Embryonic facial prominence (tissue), 1 donor: Measurements from ENCODE around the gene ATP1B3.
"Not testable (repeated sequence)": the region's sequence is repeated elsewhere in the genome, so short reads cannot be mapped to it uniquely, and the experiment has no call there.

Experiments used
- DNase-seq: peaks from one replicate; pipeline ENCODE4 v3.0.0-alpha.2; 2016; ENCODE audit errors: extremely low spot score

ATP1B3 gene

DNA sequence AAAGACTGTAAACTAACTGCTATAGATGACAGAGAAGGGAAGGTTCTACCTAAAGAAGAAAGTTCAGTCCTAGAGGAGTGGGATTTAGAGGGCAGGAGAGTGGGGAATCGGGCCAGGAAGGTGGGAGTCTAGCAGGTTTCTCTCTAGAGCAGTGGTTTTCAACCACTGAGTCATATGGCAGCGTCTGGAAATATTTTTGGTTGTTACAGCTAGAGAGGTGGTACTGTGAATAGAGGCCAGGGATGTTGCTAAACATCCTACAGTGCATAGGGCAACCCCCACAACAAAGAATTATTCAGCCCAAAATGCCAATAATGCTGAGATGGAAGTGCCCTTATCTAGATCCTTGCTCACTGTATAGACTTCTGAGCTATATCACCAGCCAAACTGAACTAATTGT lies 28.7 kb downstream of the ATP1B3 start:
- no peak for DNase-seq

GRCh38 chr3:141909408-141909807 lies 33.0 kb downstream of the ATP1B3 start:
- no peak for DNase-seq

- not testable (repeated sequence) for DNase-seq
Measured at GRCh38 chr3:141909986-141910385, 33.5 kb downstream of the ATP1B3 start.

GRCh38 chr3:141913150-141913811 lies 36.8 kb downstream of the ATP1B3 start:
- no peak for DNase-seq

DNA sequence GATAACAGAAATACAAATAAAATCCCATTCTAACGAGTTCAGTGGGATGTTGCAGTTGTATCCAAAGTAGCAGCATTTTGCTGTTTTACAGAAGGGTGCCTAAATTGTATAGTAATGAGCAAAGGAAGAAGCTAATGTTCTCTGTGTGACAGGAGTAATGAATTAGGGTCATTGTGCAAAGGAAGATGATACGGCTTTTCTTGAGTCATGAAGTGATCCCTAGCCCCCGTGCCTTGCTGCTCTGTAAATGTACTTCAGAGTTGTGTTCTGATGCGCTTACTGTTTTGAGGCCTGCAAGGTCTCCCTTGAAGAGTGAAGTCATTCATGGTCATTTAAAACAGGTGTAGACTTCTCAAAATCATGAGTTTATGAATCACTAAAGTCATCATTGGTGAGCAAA lies 37.9 kb downstream of the ATP1B3 start:
- DNase-seq: no peak

- no peak for DNase-seq
Measured at GRCh38 chr3:141915016-141915415, 38.6 kb downstream of the ATP1B3 start.

DNA sequence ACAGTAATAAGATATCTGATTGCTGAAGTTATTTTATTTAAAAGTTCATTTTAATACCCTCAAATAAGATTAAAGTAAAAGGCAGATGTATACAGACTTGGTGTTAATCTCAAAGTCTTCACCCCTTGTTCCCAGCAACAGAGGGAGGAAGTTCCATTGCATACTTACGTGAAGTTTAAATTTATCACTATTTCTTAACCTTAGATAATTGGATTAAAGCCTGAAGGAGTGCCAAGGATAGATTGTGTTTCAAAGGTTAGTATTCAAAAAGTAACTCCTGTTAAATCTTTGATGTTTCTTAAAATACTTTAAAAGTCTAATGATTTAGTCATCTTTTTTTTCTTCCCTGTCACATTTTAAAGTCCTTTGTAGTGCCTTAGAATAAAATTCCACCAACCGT lies 39.3 kb downstream of the ATP1B3 start:
- no peak for DNase-seq

DNA sequence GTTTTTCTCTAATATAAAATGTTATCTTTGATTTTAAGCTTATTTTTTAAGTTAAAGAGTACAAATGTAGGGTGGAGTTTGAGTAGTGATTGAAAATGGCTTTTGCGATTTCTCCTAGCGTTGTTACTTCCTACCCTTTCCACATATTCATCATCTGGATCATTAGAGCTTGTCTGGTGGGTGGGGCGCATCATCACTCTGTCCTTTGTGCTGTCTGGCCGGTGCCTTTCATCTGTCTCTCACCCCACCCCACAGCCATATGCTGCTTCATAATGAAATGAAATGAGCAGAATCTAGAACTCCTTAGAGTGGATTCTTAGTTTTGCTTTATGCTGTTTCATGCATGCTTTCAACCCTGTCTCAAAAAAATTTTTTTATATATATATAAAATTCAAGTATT lies 44.3 kb downstream of the ATP1B3 start:
- no peak for DNase-seq

GRCh38 chr3:141921316-141921715 lies 44.9 kb downstream of the ATP1B3 start:
- DNase-seq: no peak

DNA sequence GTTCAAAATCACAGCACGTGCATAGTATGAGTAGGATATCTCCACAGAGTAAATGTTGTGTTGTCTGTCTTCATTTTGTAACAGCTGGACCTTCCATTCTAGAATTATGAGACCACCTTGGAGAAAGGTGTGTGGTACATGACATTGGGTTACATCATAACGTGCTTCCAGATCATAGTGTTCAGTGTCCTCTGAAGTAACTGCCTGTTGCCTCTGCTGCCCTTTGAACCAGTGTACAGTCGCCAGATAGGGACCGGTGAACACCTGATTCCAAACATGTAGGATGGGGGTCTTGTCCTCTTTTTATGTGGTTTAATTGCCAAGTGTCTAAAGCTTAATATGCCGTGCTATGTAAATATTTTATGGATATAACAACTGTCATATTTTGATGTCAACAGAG lies 49.2 kb downstream of the ATP1B3 start:
- not testable (repeated sequence) for DNase-seq

DNA sequence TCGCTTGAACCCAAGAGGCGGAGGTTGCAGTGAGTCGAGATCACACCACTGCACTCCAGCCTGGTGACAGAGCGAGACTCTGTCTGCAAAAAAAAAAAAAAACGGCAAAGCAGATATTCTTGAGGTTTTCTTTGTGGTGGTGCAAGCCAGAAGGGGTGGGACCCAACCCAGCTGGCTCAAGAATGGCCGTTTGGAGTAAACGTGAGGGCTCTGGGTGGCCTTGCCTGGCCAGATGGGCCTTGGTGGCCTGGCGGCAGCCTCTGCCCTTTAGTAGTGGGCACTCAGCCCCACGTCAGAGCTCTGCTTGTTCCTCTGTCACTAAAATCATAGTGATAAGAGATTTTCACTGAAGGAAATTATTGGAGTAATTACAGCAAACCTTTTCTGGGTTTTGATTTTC lies 50.5 kb downstream of the ATP1B3 start:
- DNase-seq: no peak

- DNase-seq: no peak
Measured at GRCh38 chr3:141928631-141929270, 52.3 kb downstream of the ATP1B3 start.

DNA sequence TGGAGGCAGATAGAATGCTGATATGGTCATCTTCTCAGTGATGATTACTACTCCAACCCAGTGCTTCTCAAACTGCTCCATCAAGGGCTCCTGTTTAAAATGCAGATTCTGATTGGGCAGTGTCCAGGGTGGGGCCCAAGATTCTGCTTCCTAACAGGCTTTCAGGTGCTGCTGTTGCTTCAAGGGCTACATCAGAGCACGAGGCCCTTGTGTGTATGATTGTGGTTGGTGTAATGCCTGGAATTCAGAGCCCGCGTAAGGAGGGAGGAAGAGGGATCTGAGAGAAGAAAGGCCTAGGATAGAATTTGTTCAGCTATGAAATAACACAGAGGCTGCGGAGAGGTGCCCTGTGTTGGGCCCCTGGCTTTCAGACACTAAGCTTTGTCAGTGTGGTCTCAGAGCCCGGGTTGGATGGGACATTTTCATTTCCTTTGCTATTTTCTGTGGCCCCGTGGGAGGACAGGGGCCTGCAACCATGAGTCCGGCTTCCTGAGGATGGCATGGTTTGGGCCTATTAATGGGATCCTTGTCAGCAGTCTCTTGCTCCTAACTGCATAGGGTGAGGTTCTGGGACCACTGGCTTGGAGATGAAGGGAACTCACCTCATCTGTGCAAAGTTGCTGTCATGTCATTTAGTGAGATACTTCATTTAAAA lies 53.0 kb downstream of the ATP1B3 start:
- DNase-seq: no peak

- no peak for DNase-seq
Measured at GRCh38 chr3:141930801-141931200, 54.4 kb downstream of the ATP1B3 start.

DNA sequence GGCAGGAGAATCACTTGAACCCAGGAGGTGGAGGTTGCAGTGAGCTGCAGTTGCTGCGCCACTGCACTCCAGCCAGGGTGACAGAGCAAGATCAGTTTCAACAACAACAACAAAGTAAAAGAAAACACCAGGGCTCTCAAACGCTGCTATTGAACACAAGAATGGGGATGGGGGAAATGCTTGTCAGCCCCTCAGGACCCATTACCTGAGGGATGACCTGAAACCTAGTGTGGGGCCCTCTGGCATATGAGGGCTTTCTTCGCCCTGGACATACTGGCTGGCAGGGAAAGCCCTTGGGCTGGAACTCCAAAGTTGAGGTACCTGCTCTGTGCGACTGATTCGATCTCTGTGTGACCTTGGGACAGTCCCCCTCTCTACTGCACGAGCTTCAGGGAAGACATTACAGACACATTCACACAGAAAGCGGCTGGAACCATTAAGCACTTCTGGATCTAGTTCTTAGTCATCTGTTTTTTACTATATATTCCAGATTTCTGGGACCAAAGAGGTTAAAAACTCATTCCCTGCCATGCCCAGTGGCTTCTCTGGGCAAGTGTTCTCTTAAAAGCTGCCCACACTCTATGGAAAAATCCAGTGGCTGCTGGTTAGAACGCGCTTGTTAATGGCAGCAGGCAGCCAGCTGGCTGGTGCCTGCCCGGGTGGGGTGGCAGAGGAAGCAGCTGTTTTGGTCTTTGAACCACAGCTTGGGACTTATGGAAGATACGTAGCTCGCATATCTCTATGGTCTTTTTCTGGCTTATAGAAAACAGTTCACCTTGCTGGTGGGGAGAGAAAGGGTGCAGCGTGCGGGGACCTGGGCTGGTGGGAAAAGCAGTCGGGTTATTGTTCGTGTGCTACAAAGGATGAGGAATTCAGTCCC lies 57.2 kb downstream of the ATP1B3 start:
- DNase-seq: no peak

DNA sequence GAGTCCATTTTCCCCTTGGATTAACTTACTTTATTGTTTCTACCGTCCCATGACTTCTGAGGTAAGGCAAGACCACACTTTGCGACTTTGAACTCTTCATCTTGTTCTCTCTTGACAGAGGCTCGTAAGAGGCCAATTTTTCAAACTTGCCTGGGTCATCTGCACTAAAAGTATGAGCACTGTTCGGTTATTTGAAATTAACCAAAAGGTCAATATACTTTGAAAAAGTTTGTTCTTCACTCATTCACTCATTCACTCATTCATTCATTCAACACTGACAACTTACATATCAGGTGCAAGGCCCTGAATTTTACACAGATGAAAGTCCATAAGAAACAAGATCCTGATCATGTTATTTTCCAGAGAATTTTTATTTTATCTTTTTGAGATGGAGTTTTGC lies 57.9 kb downstream of the ATP1B3 start:
- DNase-seq: no peak

DNA sequence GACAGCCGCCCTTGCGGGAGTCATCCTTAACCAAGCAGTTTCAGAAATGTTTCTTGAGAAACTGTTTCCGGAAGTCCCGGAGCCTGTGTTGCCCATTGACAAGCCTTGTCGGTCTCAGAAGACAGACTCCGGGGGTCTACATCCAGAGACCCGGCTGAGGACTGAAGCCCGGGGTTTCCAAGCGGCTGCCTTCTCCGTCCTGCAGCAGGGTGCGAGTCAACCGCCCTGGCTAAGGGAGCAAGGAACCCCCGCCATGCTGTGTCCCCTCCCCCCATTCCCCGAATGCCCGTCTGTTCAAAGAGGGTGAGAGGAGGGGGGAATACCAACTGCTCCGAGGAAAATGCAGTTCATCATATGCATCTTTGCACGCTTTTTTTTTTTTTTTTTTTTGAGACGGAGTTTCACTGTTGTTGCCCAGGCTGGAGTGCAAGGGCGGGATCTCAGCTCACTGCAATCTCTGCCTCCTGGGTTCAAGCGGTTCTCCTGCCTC lies 61.6 kb downstream of the ATP1B3 start:
- DNase-seq: no peak

DNA sequence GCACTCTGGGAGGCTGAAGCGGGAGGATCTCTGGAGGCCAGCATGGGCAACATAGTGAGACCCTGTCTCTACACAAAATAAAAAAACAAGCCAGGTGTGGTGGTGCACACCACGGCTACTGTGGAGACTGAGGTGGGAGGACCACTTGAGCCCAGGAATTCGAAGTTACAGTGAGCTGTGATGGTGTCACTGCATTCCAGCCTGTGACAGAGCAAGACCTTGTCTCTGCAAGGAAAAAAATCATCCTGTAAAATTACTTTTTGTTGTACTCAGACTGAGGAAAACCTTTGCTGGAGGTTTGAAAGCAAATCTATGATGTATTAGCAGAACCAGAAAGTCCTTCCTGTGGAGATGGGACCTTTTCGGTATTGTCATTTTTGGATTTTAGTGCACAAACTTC lies 63.3 kb downstream of the ATP1B3 start:
- no peak for DNase-seq

GRCh38 chr3:141940194-141940776 lies 63.8 kb downstream of the ATP1B3 start:
- no peak for DNase-seq

- no peak for DNase-seq
Measured at GRCh38 chr3:141941093-141941492, 64.7 kb downstream of the ATP1B3 start.

DNA sequence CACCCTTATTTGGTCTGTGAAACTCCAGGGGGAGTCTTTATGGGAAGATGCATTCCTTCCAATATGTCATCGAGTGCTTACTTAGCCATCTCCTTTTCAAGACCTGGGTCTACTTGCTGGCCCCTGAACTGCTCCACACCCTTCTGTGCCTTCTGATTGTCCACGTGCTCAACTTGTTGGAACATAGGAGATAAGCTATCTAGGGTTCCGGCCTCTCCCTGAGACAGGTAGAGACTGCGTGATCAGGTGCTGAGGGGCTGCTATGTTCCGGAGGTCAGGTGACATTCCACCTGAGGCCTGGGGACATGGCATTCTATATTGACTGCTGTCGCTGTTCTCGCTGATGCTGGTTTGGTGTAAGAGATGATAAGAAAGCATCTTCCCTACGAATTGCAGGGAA lies 65.6 kb downstream of the ATP1B3 start:
- DNase-seq: no peak
